GM12874 (cell line): ENCODE data around the gene IFT88.

Source experiments
- TF ChIP-seq, protein P1 (sequence below): IDR thresholded peaks from 2 replicates; pipeline ENCODE4 v1.5.1; 2011; ENCODE audit warnings: low read depth, mild to moderate bottlenecking, control low read depth, low read length, moderate library complexity; ENCODE audit not compliant: insufficient read depth

IFT88 gene

DNA sequence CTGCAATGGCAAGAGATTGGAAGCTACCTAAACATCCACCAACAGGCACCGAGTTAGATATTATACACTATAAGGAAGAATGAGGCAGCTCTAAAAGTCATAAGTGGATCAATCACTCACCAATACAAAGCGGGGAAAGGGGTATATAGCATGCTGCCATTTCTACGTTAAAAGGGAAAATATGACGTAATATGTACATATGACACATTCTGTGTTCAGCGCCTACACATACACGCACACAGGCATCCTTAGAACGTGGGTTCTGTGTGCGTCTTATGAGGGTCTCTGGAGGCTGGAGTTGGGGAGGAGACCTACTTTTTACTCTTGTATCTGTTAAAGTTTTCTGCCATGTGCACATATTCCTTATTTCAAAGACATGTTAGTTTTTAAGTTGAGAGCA lies 142.4 kb downstream of the IFT88 start:
- TF ChIP-seq, protein P1, sequence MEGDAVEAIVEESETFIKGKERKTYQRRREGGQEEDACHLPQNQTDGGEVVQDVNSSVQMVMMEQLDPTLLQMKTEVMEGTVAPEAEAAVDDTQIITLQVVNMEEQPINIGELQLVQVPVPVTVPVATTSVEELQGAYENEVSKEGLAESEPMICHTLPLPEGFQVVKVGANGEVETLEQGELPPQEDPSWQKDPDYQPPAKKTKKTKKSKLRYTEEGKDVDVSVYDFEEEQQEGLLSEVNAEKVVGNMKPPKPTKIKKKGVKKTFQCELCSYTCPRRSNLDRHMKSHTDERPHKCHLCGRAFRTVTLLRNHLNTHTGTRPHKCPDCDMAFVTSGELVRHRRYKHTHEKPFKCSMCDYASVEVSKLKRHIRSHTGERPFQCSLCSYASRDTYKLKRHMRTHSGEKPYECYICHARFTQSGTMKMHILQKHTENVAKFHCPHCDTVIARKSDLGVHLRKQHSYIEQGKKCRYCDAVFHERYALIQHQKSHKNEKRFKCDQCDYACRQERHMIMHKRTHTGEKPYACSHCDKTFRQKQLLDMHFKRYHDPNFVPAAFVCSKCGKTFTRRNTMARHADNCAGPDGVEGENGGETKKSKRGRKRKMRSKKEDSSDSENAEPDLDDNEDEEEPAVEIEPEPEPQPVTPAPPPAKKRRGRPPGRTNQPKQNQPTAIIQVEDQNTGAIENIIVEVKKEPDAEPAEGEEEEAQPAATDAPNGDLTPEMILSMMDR = no peak

GRCh38 chr13:20709782-20710181 lies 142.8 kb downstream of the IFT88 start:
- TF ChIP-seq, protein P1 = no peak

DNA sequence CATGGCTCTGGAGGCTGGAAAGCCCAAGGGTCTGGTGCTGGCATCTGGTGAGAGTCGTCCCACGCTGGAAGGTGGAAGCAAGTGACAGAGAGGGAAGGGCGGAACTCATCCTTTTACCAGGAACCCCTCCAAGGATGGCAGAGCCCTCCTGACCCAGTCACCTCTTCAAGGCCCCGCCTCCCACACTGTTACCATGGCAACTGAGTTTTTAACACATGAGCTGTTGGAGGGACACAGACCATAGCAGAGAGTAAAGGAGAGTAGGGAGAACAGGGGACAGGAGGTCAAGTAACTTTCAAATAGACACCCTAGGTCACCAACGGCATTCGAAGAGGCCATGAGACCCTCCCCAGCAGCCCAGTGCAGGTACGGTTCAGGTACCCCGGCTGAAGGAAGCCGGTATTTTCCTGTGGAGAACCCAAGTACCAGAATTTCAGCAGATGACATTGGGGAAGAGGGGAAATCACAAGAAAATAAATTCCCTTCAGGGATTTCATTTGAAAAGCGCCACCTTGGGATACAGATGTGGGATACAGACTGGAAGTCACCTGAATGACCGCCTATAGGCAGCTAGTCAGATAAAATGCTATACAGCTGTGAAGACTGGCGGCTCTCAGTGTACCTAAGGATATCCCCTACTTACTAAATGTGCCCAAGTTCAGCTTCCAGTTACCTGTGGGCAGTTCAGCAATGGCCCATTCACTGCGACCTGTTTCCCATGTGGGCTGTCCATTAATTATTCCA lies 144.5 kb downstream of the IFT88 start:
- TF ChIP-seq, protein P1 = no peak

GRCh38 chr13:20713014-20713376 lies 146.0 kb downstream of the IFT88 start:
- TF ChIP-seq, protein P1 = no peak

- TF ChIP-seq, protein P1 = no peak
Measured at GRCh38 chr13:20713751-20714150, 146.8 kb downstream of the IFT88 start.

- TF ChIP-seq, protein P1 = no peak
Measured at GRCh38 chr13:20714161-20714560, 147.2 kb downstream of the IFT88 start.

GRCh38 chr13:20714563-20715329 lies 147.8 kb downstream of the IFT88 start:
- TF ChIP-seq, protein P1 = no peak
